Measurements from ENCODE around the gene ATRIP.

Gene ATRIP

GRCh38 chr3:48429317-48429959 lies 17.1 kb upstream of the ATRIP start (continued):
- TF ChIP-seq ZNF513 (tag by site-specific recombination; IDR thresholded peaks at IDR 0.05) (no peak), ZNF19 (tag by site-specific recombination; IDR thresholded peaks at IDR 0.05; ENCODE audit: low read depth) (no peak), ZNF423 (tag by site-specific recombination; IDR thresholded peaks at IDR 0.05) (peak; percentile 60; the same call in 1 of the 2 replicates), ZNF610 (tag by site-specific recombination; IDR thresholded peaks at IDR 0.05; ENCODE audit: borderline replicate concordance) (no peak), ZNF555 (tag by site-specific recombination; conservative IDR thresholded peaks at IDR 0.05) (no peak), MEIS1 (CRISPR knock-in tag; IDR thresholded peaks at IDR 0.05; ENCODE audit: borderline replicate concordance) (no peak), ZNF792 (tag by site-specific recombination; IDR thresholded peaks at IDR 0.05) (no peak), YY2 (tag by site-specific recombination; IDR thresholded peaks at IDR 0.05) (no peak), ZNF138 (tag by site-specific recombination; IDR thresholded peaks at IDR 0.05; ENCODE audit: borderline replicate concordance) (no peak), ZNF146 (tag by site-specific recombination; IDR thresholded peaks at IDR 0.05) (no peak), ZBTB26 (tag by site-specific recombination; optimal IDR thresholded peaks at IDR 0.05) (peak; percentile 63), ZNF585B (tag by site-specific recombination; IDR thresholded peaks at IDR 0.05) (no peak), GFI1B (tag by site-specific recombination; IDR thresholded peaks at IDR 0.05) (no peak), ZBTB20 (tag by site-specific recombination; IDR thresholded peaks at IDR 0.05) (no peak), ZNF664 (tag by site-specific recombination; IDR thresholded peaks at IDR 0.05) (no peak), KLF17 (tag by site-specific recombination; IDR thresholded peaks at IDR 0.05) (no peak), ZNF561 (tag by site-specific recombination; IDR thresholded peaks at IDR 0.05; ENCODE audit: borderline replicate concordance) (no peak), GLIS1 (tag by site-specific recombination; IDR thresholded peaks at IDR 0.05) (peak; percentile 27; the same call in 1 of the 2 replicates), SCRT1 (tag by site-specific recombination; IDR thresholded peaks at IDR 0.05; ENCODE audit: borderline replicate concordance) (no peak), ZNF121 (tag by site-specific recombination; IDR thresholded peaks at IDR 0.05) (no peak), IKZF3 (tag by site-specific recombination; IDR thresholded peaks at IDR 0.05) (peak; percentile 50), ZNF184 (tag by site-specific recombination; IDR thresholded peaks at IDR 0.05) (no peak), ZNF501 (tag by site-specific recombination; IDR thresholded peaks at IDR 0.05) (no peak)
- TF ChIP-seq, protein P1, sequence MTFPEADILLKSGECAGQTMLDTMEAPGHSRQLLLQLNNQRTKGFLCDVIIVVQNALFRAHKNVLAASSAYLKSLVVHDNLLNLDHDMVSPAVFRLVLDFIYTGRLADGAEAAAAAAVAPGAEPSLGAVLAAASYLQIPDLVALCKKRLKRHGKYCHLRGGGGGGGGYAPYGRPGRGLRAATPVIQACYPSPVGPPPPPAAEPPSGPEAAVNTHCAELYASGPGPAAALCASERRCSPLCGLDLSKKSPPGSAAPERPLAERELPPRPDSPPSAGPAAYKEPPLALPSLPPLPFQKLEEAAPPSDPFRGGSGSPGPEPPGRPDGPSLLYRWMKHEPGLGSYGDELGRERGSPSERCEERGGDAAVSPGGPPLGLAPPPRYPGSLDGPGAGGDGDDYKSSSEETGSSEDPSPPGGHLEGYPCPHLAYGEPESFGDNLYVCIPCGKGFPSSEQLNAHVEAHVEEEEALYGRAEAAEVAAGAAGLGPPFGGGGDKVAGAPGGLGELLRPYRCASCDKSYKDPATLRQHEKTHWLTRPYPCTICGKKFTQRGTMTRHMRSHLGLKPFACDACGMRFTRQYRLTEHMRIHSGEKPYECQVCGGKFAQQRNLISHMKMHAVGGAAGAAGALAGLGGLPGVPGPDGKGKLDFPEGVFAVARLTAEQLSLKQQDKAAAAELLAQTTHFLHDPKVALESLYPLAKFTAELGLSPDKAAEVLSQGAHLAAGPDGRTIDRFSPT (tag by site-specific recombination; IDR thresholded peaks at IDR 0.05) = peak; percentile 91
